SU-DHL-6 (cell line): Measurements from ENCODE around the gene EPHA8.

ENCODE experiments used
- EZH2phosphoT487 ChIP-seq: fragments of 200-600 bp; sonication (generic), shearing (Covaris generic); conservative IDR thresholded peaks from 2 replicates; pipeline ENCODE4 v1.6.1; 2018; ENCODE audit warnings: mild to moderate bottlenecking, antibody characterized with exemption, low read length, moderate library complexity, mixed read lengths
- TF ChIP-seq, protein P1 (sequence below): fragments of 200-600 bp; sonication (generic); IDR thresholded peaks from one replicate; pipeline ENCODE4 v1.5.1; 2017; ENCODE audit warnings: antibody characterized with exemption, mild to moderate bottlenecking, low read length, moderate library complexity; ENCODE audit not compliant: insufficient read depth, poor library complexity, severe bottlenecking

DNA sequence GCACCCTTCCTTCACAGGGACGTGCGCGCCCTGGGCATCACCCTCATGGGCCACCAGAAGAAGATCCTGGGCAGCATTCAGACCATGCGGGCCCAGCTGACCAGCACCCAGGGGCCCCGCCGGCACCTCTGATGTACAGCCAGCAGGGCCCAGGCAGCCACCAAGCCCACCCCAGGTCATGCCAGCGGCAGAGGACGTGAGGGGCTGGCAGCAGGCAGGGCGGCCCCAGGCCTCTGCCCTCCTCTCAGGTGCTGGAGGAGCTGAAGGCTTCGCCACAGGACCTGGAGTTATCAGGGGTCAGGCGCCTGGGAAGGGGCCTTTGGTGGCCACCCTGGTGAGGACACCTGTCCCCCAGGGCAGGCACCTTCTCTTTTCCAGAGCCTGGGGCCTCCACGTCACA, 38.3 kb downstream of the EPHA8 start:
- no peak for TF ChIP-seq EZH2phosphoT487
- TF ChIP-seq, protein P1, sequence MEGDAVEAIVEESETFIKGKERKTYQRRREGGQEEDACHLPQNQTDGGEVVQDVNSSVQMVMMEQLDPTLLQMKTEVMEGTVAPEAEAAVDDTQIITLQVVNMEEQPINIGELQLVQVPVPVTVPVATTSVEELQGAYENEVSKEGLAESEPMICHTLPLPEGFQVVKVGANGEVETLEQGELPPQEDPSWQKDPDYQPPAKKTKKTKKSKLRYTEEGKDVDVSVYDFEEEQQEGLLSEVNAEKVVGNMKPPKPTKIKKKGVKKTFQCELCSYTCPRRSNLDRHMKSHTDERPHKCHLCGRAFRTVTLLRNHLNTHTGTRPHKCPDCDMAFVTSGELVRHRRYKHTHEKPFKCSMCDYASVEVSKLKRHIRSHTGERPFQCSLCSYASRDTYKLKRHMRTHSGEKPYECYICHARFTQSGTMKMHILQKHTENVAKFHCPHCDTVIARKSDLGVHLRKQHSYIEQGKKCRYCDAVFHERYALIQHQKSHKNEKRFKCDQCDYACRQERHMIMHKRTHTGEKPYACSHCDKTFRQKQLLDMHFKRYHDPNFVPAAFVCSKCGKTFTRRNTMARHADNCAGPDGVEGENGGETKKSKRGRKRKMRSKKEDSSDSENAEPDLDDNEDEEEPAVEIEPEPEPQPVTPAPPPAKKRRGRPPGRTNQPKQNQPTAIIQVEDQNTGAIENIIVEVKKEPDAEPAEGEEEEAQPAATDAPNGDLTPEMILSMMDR = no peak
